Muscle of leg (tissue), 11 donors: Measurements from ENCODE around the gene PLXNA4. TPM values are rescaled to one million over a fixed set of nuclear protein-coding genes. Genes with fewer than 3 reads are reported as not detected.

Source experiments
- DNase-seq: peaks from one replicate; pipeline ENCODE4 v3.0.0; 2013
- H3K27ac ChIP-seq: one replicate; pipeline ENCODE4 v1.5.1; 2013; ENCODE audit warnings: mild to moderate bottlenecking, low read length, control low read depth
- H3K27me3 ChIP-seq: one replicate; pipeline ENCODE4 v1.6.1; 2013; ENCODE audit warnings: low read length; ENCODE audit not compliant: control insufficient read depth, insufficient read depth
- H3K36me3 ChIP-seq: one replicate; pipeline ENCODE4 v1.6.1; 2013; ENCODE audit warnings: low read length; ENCODE audit not compliant: control insufficient read depth, insufficient read depth
- H3K4me1 ChIP-seq: one replicate; pipeline ENCODE4 v1.6.1; 2013; ENCODE audit warnings: low read length; ENCODE audit not compliant: control insufficient read depth, insufficient read depth
- H3K4me3 ChIP-seq: one replicate; pipeline ENCODE4 v1.5.1; 2013; ENCODE audit warnings: low read length, control low read depth
- H3K9me3 ChIP-seq: replicated peaks from 2 replicates; pipeline ENCODE4 v1.6.1; 2013; ENCODE audit warnings: low read depth, low read length; ENCODE audit not compliant: control insufficient read depth
- WGBS: methylation state at CpG from one replicate; pipeline ENCODE4 v1.1.5; 2013; ENCODE audit warnings: missing lambda C conversion rate; ENCODE audit not compliant: insufficient coverage; 5-methylcytosine and 5-hydroxymethylcytosine counted together
- polyA plus RNA-seq, 8 donors: library from polyadenylated mRNA; unstranded; fragments of 120-200 nt; gene quantifications; one replicate each; pipeline versions ENCODE4 v1.2.1 to v1.2.3, GENCODE V29; 2013; ENCODE audit warnings: inconsistent platforms in 1 of 8, low replicate concordance in 1 of 8; ENCODE audit not compliant: insufficient read length in 8 of 8, insufficient read depth in 1 of 8
- total RNA-seq: library from RNA; stranded (reverse); fragments of 120-200 nt; gene quantifications from one replicate; pipeline ENCODE4 v1.2.4, GENCODE V29; 2013

PLXNA4 gene
- total and polyA plus RNA-seq, 9 donors = 1.3 to 3.3 (median 2.1) TPM

GRCh38 chr7:132230462-132230861, 345.8 kb downstream of the PLXNA4 start:
- H3K4me3 ChIP-seq = no peak overlapping the region
- H3K9me3 ChIP-seq = no peaks in the 10 kb centered on the region
- no peaks in the 10 kb centered on the region for H3K27me3 ChIP-seq
- WGBS = 81% methylated on average over 4 of the region's 7 CpGs
- no peaks in the 10 kb centered on the region for H3K36me3 ChIP-seq
- no peak for DNase-seq
- H3K4me1 ChIP-seq = peaks cover 8% of the 10 kb centered on the region
- H3K27ac ChIP-seq = no peak overlapping the region

DNA sequence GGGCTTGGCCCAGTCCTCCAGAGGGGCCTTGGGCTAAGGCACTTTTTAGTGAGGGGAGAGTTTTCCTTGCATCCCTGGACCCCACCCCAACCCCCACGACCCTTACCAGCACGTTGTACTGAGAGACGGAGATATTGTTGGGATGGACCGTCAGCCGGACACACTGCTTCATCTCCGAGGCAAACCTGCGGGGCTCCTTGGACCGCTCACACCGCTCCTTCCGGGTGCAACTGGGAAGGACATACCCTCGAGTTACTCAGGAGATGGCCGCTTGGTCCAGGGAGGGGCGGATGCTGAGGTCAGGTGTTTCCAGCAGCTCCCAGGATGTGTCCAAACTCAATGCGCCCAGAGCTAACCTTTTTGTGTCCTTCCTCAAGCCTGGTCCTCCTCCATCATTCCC, 348.0 kb downstream of the PLXNA4 start:
- Histone ChIP-seq H3K27ac (no peak overlapping the region), H3K4me1 (peaks cover 8% of the 10 kb centered on the region), H3K4me3 (no peak overlapping the region), H3K36me3 (no peaks in the 10 kb centered on the region), H3K27me3 (no peaks in the 10 kb centered on the region), H3K9me3 (no peaks in the 10 kb centered on the region)
- 94% methylated on average over 13 of the region's 14 CpGs for WGBS
- no peak for DNase-seq

GRCh38 chr7:132226957-132227290, 349.3 kb downstream of the PLXNA4 start:
- no peaks in the 10 kb centered on the region for H3K36me3 ChIP-seq
- 42% methylated on average over 3 of the region's 3 CpGs for WGBS
- H3K4me1 ChIP-seq = peaks cover 8% of the 10 kb centered on the region
- no peaks in the 10 kb centered on the region for H3K9me3 ChIP-seq
- no peak overlapping the region for H3K27ac ChIP-seq
- no peak overlapping the region for H3K4me3 ChIP-seq
- no peak for DNase-seq
- no peaks in the 10 kb centered on the region for H3K27me3 ChIP-seq

DNA sequence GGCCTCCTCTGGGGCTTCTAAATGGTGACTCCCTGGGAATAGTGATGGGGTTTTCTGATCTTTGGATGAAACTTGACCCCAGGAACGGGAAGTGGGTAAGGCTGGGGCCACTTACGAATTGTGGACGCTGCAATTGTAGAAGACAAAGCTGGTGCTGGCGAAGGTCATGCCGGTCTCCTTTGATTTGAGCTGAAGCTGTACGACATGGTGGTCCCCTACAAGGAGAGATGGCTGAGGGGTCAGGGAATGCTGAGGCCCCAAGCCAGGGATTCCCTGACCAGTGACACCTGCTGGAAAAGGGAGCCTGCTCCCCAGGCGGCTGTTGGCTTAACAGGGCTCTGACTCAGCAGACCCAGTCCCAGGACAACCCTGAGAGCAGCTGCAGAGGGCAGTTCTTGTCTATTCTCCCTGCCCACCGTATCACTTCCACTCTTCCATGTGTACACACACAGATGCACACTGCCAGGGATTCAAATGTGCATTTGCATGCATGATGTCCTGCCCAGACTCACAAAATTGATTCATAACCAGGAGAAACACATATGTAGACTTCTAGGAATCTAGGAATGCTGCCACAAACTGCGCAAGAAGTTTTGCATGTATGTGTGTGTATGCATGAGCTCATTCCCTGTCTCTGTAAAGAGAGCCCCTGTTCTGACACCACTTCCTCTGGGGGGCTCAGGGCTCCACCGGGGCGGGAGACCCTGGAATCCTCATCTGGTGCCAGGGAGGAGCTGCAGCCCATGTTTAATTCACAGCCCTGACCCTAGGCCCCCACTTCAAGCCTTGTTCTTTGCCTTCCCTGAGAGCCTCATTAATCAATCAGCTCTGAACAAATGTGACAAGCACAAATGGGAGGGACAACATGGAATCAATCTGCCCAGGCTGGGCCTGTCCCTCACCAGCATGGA, 350.0 kb downstream of the PLXNA4 start:
- Histone ChIP-seq H3K36me3 (no peaks in the 10 kb centered on the region), H3K9me3 (no peaks in the 10 kb centered on the region), H3K27ac (no peak overlapping the region), H3K4me3 (no peak overlapping the region), H3K4me1 (peaks cover 8% of the 10 kb centered on the region), H3K27me3 (no peaks in the 10 kb centered on the region)
- peak; percentile 24 for DNase-seq
- WGBS = 60% methylated on average over 10 of the region's 11 CpGs

DNA sequence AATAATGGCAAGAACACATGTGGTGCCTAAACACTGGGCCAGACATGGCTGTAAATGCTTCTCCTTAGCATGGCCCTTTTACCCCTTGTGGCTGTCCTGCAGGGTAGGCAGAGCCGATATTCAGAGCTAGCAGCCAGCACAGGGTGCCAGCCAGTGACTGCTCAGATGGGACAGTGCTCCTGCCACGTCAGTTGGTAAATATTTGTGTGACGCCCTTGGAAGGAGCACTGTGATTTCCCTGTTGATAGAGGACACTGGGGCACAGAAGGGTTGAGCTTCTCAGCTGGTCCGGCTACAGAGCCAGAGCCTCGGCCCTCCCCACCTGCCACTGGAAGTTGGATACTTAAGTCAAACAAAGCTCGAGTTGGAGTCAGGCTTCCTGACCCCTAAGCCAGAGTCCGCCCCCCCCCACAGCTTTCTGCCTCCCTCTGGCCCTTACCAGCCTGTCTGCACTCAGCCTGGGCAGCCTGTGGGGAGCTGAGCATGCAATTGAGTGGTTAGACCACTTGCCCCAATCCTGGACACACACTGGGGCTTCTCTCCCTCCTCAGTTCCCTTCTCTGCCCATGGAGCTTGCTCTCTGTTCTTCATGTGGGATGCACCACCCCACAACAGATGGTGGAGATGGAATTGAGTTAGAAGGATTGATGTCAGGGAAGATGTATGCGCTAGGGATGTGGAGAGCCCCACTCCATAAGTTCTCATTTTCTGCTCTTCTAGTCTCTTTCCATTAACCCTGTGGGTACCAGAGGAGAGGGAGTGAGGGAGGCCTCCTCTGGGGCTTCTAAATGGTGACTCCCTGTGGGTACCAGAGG, 350.8 kb downstream of the PLXNA4 start:
- no peaks in the 10 kb centered on the region for H3K36me3 ChIP-seq
- WGBS = 64% methylated on average over 5 of the region's 8 CpGs
- no peaks in the 10 kb centered on the region for H3K27me3 ChIP-seq
- H3K4me1 ChIP-seq = peaks cover 8% of the 10 kb centered on the region
- no peak overlapping the region for H3K27ac ChIP-seq
- no peak overlapping the region for H3K4me3 ChIP-seq
- no peaks in the 10 kb centered on the region for H3K9me3 ChIP-seq
- DNase-seq = no peak

- H3K4me1 ChIP-seq = peaks cover 1% of the 10 kb centered on the region
- no peaks in the 10 kb centered on the region for H3K36me3 ChIP-seq
- no peak overlapping the region for H3K4me3 ChIP-seq
- no peak for DNase-seq
- H3K9me3 ChIP-seq = no peaks in the 10 kb centered on the region
- no peaks in the 10 kb centered on the region for H3K27me3 ChIP-seq
- no peak overlapping the region for H3K27ac ChIP-seq
Measured at GRCh38 chr7:132221356-132221755, 354.9 kb downstream of the PLXNA4 start.

- Histone ChIP-seq H3K27me3 (peaks cover under 1% of the 10 kb centered on the region), H3K4me1 (no peaks in the 10 kb centered on the region), H3K4me3 (no peak overlapping the region), H3K36me3 (no peaks in the 10 kb centered on the region), H3K27ac (no peak overlapping the region), H3K9me3 (no peaks in the 10 kb centered on the region)
- no peak for DNase-seq
- WGBS = no CpG with 5 or more reads among the region's 1 CpG
Measured at GRCh38 chr7:132220060-132220459, 356.2 kb downstream of the PLXNA4 start.

DNA sequence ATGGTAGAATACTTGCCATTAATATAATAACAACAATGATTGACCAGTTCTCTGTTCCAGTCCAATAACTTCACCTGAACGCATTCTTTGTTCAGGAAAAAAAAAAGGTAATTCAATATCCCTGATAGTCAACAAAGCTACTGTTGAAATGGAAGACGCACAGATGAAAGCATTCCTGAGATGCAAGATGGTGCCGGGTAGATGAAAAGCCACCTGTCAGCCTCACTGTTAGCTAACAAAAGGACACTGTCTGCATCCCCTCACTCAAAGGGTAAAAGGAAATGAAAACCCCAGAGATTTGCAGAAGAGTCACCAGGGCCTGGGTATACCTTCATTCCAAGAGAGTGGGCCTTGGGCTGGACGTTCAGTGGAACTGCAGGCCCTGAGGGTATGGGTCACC, 357.4 kb downstream of the PLXNA4 start:
- Histone ChIP-seq H3K9me3 (no peaks in the 10 kb centered on the region), H3K36me3 (no peaks in the 10 kb centered on the region)
- no CpG with 5 or more reads among the region's 4 CpGs for WGBS

GRCh38 chr7:132216847-132217525, 359.3 kb downstream of the PLXNA4 start:
- 31% methylated on average over 2 of the region's 8 CpGs for WGBS
- Histone ChIP-seq H3K27ac (no peak overlapping the region), H3K36me3 (no peaks in the 10 kb centered on the region), H3K4me3 (no peak overlapping the region), H3K9me3 (no peaks in the 10 kb centered on the region), H3K27me3 (peaks cover 2% of the 10 kb centered on the region), H3K4me1 (no peaks in the 10 kb centered on the region)
- no peak for DNase-seq

More for the DNA sequence above, 357.4 kb downstream of the PLXNA4 start:
- no peak for DNase-seq
- H3K4me1 ChIP-seq = no peaks in the 10 kb centered on the region
- no peak overlapping the region for H3K4me3 ChIP-seq
- H3K27ac ChIP-seq = no peak overlapping the region
- H3K27me3 ChIP-seq = peaks cover 2% of the 10 kb centered on the region

DNA sequence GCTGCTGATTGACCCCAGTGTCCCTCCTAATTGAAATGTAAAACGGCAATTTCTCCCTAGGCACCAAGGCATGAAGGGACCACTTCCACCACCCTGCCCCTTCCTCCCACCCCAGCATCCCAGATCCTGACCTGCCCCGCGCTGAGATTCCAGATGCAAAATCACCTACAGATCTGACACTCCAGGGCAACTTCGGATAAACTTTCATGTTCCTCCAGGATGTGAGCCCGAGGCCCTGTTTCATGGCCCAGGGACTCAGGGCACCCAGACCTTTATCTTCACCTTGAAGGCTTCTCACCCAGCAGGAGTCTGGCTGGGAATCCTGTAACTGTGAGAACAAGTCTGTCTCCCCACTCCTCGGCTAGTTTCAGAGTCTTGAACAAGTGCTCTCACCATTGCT, 361.8 kb downstream of the PLXNA4 start:
- WGBS = 60% methylated on average over 6 of the region's 6 CpGs

More for the DNA sequence above, 361.8 kb downstream of the PLXNA4 start:
- Histone ChIP-seq H3K9me3 (no peaks in the 10 kb centered on the region), H3K4me1 (no peaks in the 10 kb centered on the region), H3K27me3 (peaks cover 2% of the 10 kb centered on the region), H3K27ac (no peak overlapping the region), H3K4me3 (no peak overlapping the region), H3K36me3 (no peaks in the 10 kb centered on the region)
- no peak for DNase-seq
